Measurements from ENCODE around the gene LY6G6D. TPM values are rescaled to one million over a fixed set of nuclear protein-coding genes. Genes with fewer than 3 reads are reported as not detected.

The LY6G6D gene, protein sequence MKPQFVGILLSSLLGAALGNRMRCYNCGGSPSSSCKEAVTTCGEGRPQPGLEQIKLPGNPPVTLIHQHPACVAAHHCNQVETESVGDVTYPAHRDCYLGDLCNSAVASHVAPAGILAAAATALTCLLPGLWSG
- total RNA-seq (ENCODE audit: low replicate concordance) = 1.5 TPM in 1 of 2 replicates, not detected in the other
- long read RNA-seq = 0 reads

DNA sequence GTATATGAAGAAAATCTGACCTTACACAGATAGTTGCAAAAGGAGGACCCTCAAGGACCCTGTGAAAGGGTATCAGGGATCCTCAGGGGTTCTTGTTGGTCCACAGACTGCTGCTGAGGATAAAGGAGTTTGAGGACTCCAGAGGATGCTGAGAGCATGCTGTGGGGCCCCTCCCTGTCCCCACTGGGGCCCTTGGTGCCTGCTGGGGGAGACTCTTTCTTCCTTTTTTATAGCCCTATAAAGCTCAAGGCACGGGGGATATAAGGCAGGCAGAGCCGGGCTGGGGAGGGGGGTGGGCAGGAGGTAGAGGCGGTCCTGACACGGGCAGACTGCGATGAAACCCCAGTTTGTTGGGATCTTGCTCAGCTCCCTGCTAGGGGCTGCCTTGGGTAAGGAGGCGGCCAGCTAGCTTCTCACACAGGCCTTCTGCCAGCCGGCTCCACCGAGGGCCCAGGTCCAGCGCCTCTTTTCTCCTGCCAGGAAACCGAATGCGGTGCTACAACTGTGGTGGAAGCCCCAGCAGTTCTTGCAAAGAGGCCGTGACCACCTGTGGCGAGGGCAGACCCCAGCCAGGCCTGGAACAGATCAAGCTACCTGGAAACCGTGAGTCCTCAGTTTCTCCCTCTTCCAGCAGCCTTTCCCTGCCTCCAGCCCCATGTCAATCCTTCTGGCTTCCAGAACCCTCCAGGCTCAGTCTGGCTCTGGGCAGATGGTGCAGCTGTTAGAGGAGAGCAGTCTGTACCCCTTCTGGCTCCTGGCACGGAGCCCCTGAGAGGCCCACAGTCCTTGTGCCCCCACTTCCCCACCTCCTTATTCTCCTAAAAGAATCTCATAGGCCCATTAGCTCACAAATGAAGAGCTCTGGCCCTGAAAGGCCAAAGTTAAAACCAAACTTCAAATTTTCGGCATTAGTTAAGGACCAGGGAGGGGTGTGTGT lies at the start of gene LY6G6D:
TSS of gene LY6G6D (plus strand) at position 327 of the 937 bp plus-strand sequence. CDS start at position 335, 8 bp downstream.
- peak within 1 kb of the TSS; percentile 80 for H3K4me3 Mint-ChIP-seq
- TF ChIP-seq, protein P1, sequence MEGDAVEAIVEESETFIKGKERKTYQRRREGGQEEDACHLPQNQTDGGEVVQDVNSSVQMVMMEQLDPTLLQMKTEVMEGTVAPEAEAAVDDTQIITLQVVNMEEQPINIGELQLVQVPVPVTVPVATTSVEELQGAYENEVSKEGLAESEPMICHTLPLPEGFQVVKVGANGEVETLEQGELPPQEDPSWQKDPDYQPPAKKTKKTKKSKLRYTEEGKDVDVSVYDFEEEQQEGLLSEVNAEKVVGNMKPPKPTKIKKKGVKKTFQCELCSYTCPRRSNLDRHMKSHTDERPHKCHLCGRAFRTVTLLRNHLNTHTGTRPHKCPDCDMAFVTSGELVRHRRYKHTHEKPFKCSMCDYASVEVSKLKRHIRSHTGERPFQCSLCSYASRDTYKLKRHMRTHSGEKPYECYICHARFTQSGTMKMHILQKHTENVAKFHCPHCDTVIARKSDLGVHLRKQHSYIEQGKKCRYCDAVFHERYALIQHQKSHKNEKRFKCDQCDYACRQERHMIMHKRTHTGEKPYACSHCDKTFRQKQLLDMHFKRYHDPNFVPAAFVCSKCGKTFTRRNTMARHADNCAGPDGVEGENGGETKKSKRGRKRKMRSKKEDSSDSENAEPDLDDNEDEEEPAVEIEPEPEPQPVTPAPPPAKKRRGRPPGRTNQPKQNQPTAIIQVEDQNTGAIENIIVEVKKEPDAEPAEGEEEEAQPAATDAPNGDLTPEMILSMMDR (conservative IDR thresholded peaks at IDR 0.05) = no peak
- H3K36me3 Mint-ChIP-seq = no peaks in the 10 kb centered on the region
- H3K4me1 Mint-ChIP-seq (ENCODE audit: unreplicated experiment) = peaks cover 46% of the 10 kb centered on the region
- H3K9me3 Mint-ChIP-seq = peaks cover 2% of the 10 kb centered on the region
- H3K27me3 Mint-ChIP-seq = no peaks in the 10 kb centered on the region
- H3K27ac Mint-ChIP-seq = peak within 1 kb of the TSS; percentile 93
- DNase-seq (ENCODE audit: extremely low spot score, unreplicated experiment) = no peak

DNA sequence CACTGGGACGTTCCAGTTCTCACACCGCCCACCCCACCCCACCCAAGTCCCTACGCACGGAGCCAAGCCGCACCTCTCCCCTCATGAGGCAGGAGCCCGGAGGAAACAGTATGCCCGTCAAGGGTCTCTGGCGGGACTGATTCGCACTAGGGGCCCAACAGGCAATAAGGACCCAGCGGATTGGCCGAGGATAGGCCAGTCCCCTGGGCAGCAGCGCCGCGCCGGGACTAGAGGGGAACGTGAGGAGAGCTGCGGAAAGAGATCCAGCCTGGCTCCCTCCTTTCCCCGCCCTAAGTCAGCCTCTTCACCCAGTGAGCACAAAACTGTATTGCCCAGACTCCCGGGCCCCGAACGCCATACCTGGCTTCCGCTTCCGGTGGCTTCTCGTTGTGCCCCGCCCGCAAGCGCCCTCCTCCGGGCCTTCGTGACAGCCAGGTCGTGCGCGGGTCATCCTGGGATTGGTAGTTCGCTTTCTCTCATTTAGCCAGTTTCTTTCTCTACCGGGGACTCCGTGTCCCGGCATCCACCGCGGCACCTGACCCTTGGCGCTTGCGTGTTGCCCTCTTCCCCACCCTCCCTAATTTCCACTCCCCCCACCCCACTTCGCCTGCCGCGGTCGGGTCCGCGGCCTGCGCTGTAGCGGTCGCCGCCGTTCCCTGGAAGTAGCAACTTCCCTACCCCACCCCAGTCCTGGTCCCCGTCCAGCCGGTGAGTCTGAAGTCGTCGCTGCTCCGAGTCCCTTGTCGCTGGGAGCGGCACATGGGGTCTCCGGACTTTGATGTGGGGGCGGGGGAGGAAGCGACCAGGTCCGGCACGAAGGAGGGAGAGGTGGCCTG lies 49.4 kb upstream of the LY6G6D start, which contains the start of gene CSNK2B:
TSS of gene CSNK2B (plus strand) at position 580 of the 836 bp plus-strand sequence. CDS start 752 bp downstream, outside the sequence.
- no peaks in the 10 kb centered on the region for H3K27me3 Mint-ChIP-seq
- peak; percentile 97 for DNase-seq (ENCODE audit: extremely low spot score, unreplicated experiment)
- peak within 1 kb of the TSS; percentile 99 for H3K4me3 Mint-ChIP-seq
- H3K27ac Mint-ChIP-seq = peak within 1 kb of the TSS; percentile 99
- peaks cover 23% of the 10 kb centered on the region for H3K36me3 Mint-ChIP-seq
- H3K4me1 Mint-ChIP-seq (ENCODE audit: unreplicated experiment) = peaks cover 46% of the 10 kb centered on the region
- TF ChIP-seq, protein P1 (conservative IDR thresholded peaks at IDR 0.05) = no peak
- no peaks in the 10 kb centered on the region for H3K9me3 Mint-ChIP-seq

DNA sequence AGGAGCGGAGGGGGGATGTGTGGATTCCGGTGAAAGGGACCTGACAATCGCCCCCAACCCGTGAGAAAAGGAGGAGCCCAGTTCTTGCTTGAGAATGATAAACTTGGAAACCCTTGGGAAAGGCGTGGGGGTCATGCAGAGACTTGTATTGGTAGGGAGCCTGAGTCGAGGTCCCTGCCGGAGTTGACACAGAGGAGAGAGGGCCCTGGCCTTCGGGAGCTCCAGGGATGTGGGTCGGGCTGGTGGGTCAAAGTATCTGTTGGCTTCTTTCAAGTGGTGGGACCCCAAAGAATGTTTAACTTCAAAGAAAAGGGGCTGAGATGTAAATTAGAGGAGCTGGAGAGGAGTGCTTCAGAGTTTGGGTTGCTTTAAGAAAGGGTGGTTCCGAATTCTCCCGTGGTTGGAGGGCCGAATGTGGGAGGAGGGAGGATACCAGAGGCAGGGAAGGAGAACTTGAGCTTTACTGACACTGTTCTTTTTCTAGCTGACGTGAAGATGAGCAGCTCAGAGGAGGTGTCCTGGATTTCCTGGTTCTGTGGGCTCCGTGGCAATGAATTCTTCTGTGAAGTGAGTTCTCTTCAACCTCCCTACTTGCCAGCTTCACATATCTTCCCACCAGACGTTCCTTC lies 48.7 kb upstream of the LY6G6D start:
- H3K27me3 Mint-ChIP-seq = no peaks in the 10 kb centered on the region
- no peak for DNase-seq (ENCODE audit: extremely low spot score, unreplicated experiment)
- H3K27ac Mint-ChIP-seq = peak overlapping the region; percentile 99
- H3K4me1 Mint-ChIP-seq (ENCODE audit: unreplicated experiment) = peaks cover 39% of the 10 kb centered on the region
- no peaks in the 10 kb centered on the region for H3K9me3 Mint-ChIP-seq
- H3K36me3 Mint-ChIP-seq = peaks cover 23% of the 10 kb centered on the region
- TF ChIP-seq, protein P1 (conservative IDR thresholded peaks at IDR 0.05) = no peak
- peak overlapping the region; percentile 99 for H3K4me3 Mint-ChIP-seq

DNA sequence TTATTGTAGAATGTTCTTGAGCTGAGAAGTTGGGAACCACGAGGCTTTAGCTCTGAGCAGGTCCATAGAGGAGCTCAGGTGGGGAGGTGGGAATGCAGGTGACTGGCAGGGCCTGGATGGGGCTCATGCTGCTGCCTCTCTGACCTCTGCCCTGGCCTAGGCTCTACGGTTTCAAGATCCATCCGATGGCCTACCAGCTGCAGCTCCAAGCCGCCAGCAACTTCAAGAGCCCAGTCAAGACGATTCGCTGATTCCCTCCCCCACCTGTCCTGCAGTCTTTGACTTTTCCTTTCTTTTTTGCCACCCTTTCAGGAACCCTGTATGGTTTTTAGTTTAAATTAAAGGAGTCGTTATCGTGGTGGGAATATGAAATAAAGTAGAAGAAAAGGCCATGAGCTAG lies 45.5 kb upstream of the LY6G6D start, which contains the start of gene LY6G5B:
TSS of gene LY6G5B (plus strand) at position 301 of the 400 bp plus-strand sequence. CDS start 975 bp downstream, outside the sequence.
- Mint-ChIP-seq H3K36me3 (peaks cover 15% of the 10 kb centered on the region), H3K4me1 (ENCODE audit: unreplicated experiment) (peaks cover 19% of the 10 kb centered on the region), H3K9me3 (no peaks in the 10 kb centered on the region), H3K27me3 (no peaks in the 10 kb centered on the region), H3K27ac (no peak within 1 kb of the TSS), H3K4me3 (no peak within 1 kb of the TSS)
- DNase-seq (ENCODE audit: extremely low spot score, unreplicated experiment) = no peak
- TF ChIP-seq, protein P1 (conservative IDR thresholded peaks at IDR 0.05) = no peak

Measured in type B pancreatic cell (in vitro differentiated cells).